Tibial artery (tissue), 4 donors: ENCODE measurements around the gene AP1AR.

Source experiments
- DNase-seq, 2 donors: peaks; one replicate each; pipeline ENCODE4 v3.0.0-alpha.2; 2019
- H3K27ac ChIP-seq, 2 donors: fragments of 200-600 bp; sonication (generic) in 1 of 2; 1 replicate in 1 of 2; 2 replicates in 1 of 2; pipeline ENCODE4 v1.5.1; 2018 to 2019; ENCODE audit warnings: mild to moderate bottlenecking in 1 of 2
- H3K27me3 ChIP-seq, 2 donors: fragments of 200-600 bp; sonication (generic) in 1 of 2; one replicate each; pipeline versions ENCODE4 v1.5.1 to v1.6.0; 2016 to 2019
- H3K36me3 ChIP-seq, 3 donors: fragments of 200-600 bp; sonication (generic) in 2 of 3; one replicate each; pipeline ENCODE4 v1.5.1; 2016 to 2019; ENCODE audit warnings: mild to moderate bottlenecking in 2 of 3
- H3K4me1 ChIP-seq, 4 donors: fragments of 200-600 bp; sonication (generic) in 2 of 4; 1 replicate in 3 of 4; 2 replicates in 1 of 4; pipeline ENCODE4 v1.5.1; 2016 to 2019
- H3K4me3 ChIP-seq, 2 donors: fragments of 200-600 bp; sonication (generic) in 1 of 2; 1 replicate in 1 of 2; 2 replicates in 1 of 2; pipeline ENCODE4 v1.5.1; 2018 to 2019; ENCODE audit warnings: mild to moderate bottlenecking in 2 of 2
- H3K9me3 ChIP-seq, 3 donors: fragments of 200-600 bp; sonication (generic) in 1 of 3; one replicate each; pipeline ENCODE4 v1.5.1; 2016 to 2019
- intact Hi-C: fragments of 100-400 bp; cut with DNase I; formaldehyde crosslinking; loops from one replicate; pipeline ENCODE4 v1.15.0; 2023; ENCODE audit warnings: low total_unique reads
- TF ChIP-seq, protein P1 (sequence below), 2 experiments: fragments of 200-600 bp in 1 of 2; fragments of 450-650 bp in 1 of 2; IDR thresholded peaks; one replicate each; pipeline ENCODE4 v1.5.1; 2017 to 2019; ENCODE audit warnings: antibody characterized with exemption in 2 of 2, mild to moderate bottlenecking in 1 of 2, moderate library complexity in 1 of 2

AP1AR gene

GRCh38 chr4:112213856-112214255, 17.7 kb upstream of the AP1AR start:
- no peaks in the 10 kb centered on the region for H3K9me3 ChIP-seq
- TF ChIP-seq, protein P1, sequence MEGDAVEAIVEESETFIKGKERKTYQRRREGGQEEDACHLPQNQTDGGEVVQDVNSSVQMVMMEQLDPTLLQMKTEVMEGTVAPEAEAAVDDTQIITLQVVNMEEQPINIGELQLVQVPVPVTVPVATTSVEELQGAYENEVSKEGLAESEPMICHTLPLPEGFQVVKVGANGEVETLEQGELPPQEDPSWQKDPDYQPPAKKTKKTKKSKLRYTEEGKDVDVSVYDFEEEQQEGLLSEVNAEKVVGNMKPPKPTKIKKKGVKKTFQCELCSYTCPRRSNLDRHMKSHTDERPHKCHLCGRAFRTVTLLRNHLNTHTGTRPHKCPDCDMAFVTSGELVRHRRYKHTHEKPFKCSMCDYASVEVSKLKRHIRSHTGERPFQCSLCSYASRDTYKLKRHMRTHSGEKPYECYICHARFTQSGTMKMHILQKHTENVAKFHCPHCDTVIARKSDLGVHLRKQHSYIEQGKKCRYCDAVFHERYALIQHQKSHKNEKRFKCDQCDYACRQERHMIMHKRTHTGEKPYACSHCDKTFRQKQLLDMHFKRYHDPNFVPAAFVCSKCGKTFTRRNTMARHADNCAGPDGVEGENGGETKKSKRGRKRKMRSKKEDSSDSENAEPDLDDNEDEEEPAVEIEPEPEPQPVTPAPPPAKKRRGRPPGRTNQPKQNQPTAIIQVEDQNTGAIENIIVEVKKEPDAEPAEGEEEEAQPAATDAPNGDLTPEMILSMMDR (IDR thresholded peaks at IDR 0.05) = no peak
- H3K27me3 ChIP-seq = no peaks in the 10 kb centered on the region
- H3K36me3 ChIP-seq = no peaks in the 10 kb centered on the region
- H3K4me1 ChIP-seq = no peaks in the 10 kb centered on the region
- intact Hi-C loops = no loop called here
- no peak overlapping the region for H3K27ac ChIP-seq
- no peak overlapping the region for H3K4me3 ChIP-seq
- DNase-seq = no peak

DNA sequence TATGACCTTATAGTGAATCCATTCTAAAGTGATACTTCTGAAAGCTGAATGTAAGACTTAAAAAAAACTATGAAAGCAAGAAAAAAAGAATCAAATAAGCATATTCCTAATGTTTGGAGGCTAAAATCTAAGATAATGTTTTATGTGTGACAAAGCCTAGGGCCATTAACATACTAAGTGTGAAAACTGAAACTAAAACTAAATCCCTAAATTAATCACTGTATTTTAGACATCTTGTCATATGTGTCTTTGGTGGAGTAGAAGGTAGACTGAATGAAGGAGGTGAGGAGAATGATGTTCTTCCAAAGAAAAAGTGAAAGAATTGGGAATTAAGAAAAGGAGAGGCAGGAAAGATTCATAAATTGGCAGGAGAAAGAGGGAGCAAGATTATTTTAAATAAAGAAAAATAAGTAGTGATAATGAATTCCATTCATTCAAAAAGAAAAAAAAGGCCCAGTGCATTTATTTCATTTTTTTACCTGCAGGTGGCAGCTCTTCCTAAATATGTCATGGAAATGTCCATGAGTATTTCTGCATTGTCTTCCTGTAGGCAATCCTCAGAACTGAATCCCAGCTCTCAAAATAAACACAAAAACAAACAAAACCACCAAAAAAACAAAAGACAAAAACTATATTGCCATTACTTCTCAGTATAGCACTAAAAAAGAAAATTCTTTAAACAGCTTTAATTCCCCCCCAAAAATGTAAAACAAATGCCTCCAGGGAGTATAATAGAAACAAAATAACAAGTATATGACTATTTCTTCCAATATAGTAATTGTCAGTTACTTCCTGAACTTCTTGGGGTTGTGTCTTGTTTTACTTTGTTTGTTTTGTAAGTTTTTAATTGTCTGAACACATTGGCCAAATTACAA, 17.0 kb upstream of the AP1AR start:
- H3K4me1 ChIP-seq = no peaks in the 10 kb centered on the region
- no peak for DNase-seq
- intact Hi-C loops = no loop called here
- H3K4me3 ChIP-seq = no peak overlapping the region
- H3K27me3 ChIP-seq = no peaks in the 10 kb centered on the region
- H3K27ac ChIP-seq = no peak overlapping the region
- no peaks in the 10 kb centered on the region for H3K36me3 ChIP-seq
- TF ChIP-seq, protein P1 (IDR thresholded peaks at IDR 0.05) = peak; percentile 43 to 48
- no peaks in the 10 kb centered on the region for H3K9me3 ChIP-seq

- H3K4me1 ChIP-seq = no peaks in the 10 kb centered on the region
- intact Hi-C loops = no loop called here
- no peak for DNase-seq
- TF ChIP-seq, protein P1 (IDR thresholded peaks at IDR 0.05) = no peak
- no peaks in the 10 kb centered on the region for H3K9me3 ChIP-seq
- no peaks in the 10 kb centered on the region for H3K36me3 ChIP-seq
- H3K4me3 ChIP-seq = no peak overlapping the region
- H3K27me3 ChIP-seq = no peaks in the 10 kb centered on the region
- H3K27ac ChIP-seq = no peak overlapping the region
Measured at GRCh38 chr4:112219826-112220366, 11.7 kb upstream of the AP1AR start.

- no peak for DNase-seq
Measured at GRCh38 chr4:112222219-112222955, 9.2 kb upstream of the AP1AR start.

DNA sequence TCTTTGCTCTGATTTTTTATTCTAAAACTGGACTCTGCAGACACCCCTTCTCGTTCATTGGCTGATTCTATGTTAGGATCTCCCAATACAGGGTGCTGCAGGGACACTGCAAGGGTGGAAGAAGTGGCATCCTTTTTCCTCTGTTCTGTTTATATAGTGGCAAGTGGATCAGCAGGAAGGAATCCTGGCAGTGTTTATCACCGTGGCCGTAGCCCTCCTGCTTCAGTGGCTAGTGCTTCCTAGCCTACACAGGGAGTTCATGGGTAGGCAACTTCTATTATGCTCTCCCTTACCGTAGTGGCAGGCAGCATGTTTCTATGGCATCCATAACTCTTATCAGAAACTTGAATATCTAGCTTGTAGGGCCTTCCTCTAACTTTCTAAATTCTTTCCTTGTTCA, 6.4 kb upstream of the AP1AR start:
- Histone ChIP-seq H3K4me1 (peaks cover 0 to under 1% (median 0%) of the 10 kb centered on the region in 4 donors), H3K36me3 (no peaks in the 10 kb centered on the region), H3K4me3 (no peak overlapping the region), H3K9me3 (no peaks in the 10 kb centered on the region), H3K27me3 (no peaks in the 10 kb centered on the region), H3K27ac (no peak overlapping the region)
- intact Hi-C loops = no loop called here
- TF ChIP-seq, protein P1 (IDR thresholded peaks at IDR 0.05) = no peak
- DNase-seq = no peak

More at GRCh38 chr4:112222219-112222955, 9.2 kb upstream of the AP1AR start:
- intact Hi-C loops = no loop called here
- no peaks in the 10 kb centered on the region for H3K9me3 ChIP-seq
- H3K36me3 ChIP-seq = no peaks in the 10 kb centered on the region
- no peak overlapping the region for H3K4me3 ChIP-seq
- H3K27ac ChIP-seq = no peak overlapping the region
- no peaks in the 10 kb centered on the region for H3K27me3 ChIP-seq
- TF ChIP-seq, protein P1 (IDR thresholded peaks at IDR 0.05) = no peak
- H3K4me1 ChIP-seq = no peaks in the 10 kb centered on the region
